Left renal pelvis (tissue), 4 donors: ENCODE results near the gene SF1. TPM values are rescaled to one million over a fixed set of nuclear protein-coding genes. Genes with fewer than 3 reads are reported as not detected.

Source experiments
- DNase-seq, 4 donors: peaks; one replicate each; pipeline ENCODE4 v3.0.0-alpha.2; 2013; ENCODE audit warnings: low read depth in 4 of 4, low spot score in 3 of 4
- polyA plus RNA-seq, 4 donors: library from polyadenylated mRNA; unstranded; fragments of 120-200 nt; gene quantifications; one replicate each; pipeline ENCODE4 v1.2.1, GENCODE V29; 2013; ENCODE audit not compliant: insufficient read length in 4 of 4

The SF1 gene
- polyA plus RNA-seq, 4 donors = 299 to 439 (median 376) TPM

DNA sequence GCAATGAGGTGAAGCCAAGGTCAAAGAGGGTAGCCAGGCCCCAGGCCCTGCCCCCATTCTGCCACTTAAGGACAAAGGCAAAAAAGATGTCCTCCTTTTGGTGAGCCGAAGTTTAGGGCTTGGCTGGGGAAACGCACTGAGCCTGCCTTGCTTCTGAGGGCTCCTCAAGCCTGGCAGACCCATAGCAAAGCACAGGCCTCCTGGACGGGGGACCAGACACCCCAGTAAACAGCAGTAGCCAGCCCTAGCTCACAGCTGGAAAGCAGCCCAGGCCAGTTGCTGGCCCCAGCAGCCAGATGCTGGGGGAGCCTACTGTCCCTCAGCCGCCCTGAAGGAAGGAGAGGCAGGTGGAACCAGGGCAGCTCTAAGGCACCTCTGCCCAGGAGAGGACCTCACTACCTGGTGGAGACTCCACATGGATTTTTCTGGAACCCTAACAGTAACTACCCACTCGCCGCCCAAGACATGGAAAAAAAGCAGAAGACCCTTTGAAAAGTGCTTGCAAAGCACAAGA is 14.8 kb downstream of the SF1 start:
- DNase-seq = no peak

DNA sequence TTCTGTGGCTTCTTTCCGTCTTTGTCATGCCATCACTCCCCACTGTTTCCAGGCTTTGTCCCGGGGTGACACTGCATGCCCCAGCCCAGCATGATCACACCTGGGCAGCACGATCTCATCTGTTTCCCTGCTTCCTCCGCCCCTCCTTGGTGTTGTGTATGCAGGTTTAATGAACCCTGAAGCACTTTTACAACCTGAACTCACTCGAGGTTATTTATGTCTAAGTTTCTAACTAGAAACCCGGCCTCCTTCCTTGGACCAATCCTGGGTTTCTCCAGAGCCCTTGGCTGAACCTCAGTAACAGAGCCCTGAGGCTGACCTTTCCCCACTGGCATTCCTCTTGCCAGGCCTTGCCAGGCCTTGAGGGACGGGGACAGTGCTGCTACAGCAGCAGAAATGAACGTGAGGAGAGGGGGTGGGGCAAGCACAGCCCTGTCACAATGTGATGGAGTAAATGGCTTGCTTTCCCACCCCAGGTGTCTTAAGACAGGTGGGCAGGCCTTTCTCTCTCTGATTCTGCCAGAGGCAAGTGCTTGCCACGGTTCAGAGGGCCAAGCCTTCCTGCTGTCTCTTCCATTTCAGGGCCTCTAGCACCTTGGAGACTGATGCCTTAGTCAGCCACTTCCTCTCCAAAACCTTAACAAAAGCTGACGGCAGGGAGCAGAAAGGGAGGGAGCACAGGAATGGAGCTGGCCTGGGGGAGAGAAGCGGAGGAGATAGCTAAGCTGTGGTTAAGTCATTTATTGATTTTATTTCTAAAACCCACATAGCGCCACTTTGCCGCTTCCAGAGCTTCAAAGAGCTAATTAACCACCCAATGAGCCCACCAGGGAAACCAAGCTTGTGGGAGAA is 15.4 kb downstream of the SF1 start:
- DNase-seq = peak in 1 of 4 donors; percentile 85

DNA sequence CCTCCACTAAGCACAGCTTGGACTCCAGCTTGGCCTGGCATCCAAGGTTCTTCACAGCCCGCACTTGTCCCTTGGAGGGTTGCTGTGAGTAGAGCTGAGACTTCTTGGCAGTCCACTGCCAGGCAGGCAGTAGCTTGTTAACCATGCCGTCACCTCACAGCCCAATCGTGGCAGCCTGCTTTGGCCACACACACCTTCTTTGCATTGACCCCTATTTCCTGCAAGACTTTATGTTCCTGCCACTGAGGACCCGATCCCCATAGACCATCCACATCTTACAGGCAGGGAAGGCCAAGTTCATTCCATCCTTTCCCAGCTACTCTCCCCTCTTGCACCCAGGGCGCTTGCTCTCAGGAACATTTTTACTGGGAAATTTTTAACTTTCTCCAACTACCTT is 16.1 kb downstream of the SF1 start:
- no peak for DNase-seq

DNA sequence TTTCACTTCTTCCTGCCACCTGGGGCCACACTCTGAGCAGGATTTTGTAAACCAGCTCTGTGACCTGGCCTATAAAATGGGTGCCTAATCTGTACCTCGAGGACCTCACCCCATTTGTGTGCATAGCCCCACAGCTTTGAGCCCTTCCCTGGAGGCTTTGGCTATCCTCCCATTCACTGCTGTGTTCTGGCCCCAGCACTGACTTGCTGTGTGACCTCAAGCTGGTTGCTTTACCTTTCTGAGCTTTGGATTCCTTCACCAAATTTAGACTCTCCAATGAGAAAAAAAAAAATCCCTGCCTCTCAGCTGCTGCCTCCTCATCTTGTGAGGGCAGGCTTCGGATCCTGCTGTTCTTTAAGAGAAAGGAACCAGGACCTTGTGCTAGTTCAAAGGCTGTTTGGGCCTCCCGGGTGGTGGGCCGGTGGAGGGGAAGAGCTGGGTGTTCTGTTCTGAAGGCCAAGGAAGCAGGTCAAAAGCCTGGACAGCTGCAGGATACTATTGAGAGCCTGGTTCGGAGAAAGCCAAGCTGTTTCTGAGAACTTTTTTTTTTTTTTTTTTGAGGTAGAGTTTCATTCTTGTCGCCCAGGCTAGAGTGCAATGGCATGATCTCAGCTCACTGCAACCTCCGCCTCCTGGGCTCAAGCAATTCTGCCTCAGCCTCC is 17.5 kb downstream of the SF1 start:
- no peak for DNase-seq

DNA sequence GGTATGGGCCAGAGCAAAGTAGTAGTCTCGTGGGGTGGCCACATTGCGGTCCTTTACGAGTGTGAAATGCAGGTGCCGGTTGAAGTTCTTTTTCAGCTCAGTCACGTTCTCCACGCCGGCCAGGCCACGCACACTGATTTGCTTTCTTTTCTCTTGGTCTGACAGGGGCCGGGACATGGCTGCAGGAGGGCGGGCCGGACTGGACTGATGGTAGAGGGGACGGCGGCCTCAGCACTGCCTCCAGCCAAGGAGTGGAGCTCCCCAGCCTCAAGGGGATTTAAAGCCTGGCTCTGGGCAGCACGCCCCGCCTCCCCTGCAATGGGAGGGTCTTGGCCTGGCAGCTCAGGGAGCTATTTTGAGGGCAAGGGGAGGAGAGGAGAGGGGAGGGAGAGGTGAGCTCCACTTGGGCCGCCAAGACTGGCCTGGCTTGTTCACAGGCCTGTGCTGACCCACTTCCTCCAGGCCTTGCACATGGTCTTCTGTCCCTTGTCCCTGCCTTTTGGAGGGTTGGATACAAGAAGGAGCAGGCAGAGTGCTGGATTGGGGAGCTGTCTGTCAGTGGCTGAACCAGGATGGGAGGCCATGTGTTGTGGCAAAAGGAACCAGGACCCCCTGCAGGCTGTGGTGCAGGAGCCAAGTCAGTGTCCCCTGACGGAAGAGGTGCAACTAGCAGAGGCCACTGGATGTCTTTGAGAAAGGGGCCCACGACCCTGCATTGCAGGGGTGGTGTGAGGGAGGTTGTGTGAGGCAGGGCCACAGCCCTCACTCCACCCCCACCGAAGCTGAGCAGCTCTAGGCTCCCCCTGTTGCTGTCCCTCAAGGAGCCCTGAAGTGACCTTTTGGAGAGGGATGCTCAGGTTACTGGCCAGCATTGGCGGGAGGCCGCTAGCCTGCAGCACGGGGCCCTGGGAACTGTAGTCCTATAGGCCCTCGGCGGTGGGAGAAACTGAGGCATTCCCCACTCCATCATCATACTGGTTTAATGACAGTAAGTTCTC is 18.3 kb downstream of the SF1 start, which contains the start of gene PYGM:
Gene PYGM, minus strand, starts transcription at position 253 of the 998 bp plus-strand sequence. Its CDS starts 76 bp downstream, at position 177.
- DNase-seq = no peak

DNA sequence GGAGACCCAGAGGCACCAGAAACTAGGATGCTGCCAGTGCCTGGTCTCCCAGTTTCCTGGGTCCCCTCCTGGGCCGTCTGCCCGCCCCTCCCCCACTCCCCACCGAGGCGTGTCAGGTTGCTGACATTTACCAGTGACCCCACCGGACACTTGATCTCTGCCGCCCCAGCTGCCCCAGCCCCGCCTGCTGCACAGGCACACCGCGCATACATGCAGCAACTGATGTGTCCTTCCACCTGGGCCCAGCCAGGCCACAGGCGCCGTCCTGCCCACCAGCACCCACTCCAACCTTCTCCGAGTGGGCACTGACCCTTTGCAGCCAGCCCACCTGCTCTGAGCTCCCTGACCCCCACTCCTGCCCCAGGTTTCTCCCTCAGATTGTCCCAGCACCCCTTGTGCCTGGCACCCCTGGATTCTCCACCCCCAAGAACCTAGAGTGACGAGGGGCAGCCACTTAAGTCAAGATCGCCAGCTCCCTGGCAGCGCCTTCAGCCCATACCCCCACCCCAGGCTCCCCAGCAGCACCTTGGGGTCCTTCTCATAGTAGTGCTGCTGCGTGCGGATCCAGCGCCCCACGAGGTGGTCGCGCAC is 19.1 kb downstream of the SF1 start:
- DNase-seq = no peak

DNA sequence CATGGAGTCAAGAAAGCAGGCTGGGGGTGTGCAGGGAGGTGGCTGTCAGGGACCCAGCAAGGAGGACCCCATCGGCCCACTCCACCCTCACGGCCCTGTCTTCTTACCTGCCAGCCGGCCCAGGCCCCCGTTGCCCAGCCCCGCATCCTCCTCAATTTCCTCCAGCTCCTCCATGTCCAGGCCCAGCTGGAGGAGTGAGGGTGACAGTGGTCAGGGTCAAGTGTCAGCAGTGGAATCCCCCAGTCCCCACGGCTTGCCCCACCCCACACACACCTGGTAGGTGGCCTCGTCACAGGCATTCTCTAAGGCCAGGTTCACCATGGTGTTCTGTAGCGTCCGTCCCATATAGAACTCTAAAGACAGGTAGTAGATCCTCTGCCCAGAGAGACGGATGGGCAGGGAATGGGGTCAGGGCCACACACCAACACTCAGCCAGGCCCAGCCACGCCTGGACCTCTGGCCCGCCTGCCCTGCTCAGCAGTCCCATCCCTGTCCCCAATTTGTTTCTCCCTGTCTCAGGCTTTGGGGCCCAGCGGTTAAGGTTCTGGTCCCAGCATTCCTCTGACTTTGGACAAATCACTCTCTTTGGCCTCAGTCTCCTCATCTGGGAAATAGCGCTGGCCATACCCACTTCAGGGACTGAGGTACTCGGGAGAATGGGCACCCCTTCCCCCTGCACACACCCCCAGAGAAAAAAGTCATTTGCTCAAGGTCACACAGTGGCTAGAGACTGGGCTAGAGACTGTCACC is 19.8 kb downstream of the SF1 start:
- no peak for DNase-seq

DNA sequence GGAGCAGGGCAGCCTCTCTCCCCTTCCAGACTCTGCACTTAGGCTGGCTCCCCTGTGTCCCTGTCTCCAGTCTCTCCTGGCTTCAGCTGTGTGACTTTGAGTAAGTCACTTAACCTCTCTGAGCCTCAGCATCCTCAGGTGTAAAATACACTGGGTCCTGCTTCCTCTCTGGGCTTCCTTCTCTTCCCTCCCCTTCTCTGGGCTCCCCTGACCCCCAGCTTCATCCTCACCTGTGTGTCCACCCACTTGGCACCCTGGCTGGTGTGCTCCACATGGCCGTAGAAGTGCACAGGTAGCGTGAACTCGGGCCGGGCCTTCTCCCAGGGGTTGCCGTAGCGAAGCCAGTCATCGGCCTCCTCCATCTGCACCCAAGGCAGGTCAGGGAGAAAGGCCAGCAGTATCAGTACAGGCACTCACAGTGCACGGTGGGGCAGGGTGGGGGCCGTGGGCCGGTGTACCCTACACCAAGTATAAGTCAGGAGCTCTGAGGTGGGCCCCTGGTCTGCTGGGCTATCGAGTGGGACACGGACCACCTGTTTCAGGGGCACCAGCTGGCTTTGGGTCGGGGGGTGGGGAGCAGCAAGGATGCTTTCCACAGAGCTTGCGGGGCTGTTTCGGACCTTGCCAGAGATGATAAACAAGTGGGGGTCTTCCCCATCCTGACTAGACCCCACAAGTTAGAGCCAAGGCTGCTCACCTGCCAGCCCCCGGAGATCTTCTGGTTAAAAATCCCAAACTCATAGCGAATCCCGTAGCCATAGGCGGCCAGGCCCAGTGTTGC is 20.6 kb downstream of the SF1 start:
- no peak for DNase-seq

DNA sequence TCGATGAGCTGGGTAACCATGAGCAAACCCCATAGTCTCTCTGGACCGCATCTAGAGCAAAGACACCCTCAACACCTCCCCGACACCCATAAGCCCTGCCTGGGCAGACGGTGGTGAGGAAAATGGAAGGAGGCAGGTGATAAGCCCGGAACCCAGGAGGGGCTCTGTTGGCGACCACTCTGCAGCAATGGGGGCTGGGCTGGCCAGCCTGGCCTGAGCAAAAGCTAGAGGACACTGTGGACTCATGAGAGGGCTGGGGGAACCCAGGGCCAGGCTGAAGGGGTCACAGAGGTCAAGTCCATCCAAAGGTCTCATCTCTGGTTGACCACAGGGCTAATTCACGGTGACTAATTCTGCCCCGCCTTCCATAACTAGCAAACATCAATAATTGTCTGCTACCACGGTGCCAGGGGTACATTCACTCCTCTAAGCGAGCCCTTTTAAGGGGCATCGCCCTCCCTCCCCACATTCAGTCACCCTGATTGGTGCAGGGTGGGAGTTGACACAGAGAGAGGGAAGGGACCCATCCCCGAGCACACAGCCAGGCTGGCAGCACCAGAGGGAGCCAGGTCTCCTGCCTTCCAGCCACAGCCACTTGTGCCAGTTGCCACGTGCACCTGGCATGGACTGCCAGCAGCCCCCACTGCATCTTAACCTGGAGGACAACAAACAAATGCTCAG is 22.5 kb downstream of the SF1 start:
- no peak for DNase-seq

DNA sequence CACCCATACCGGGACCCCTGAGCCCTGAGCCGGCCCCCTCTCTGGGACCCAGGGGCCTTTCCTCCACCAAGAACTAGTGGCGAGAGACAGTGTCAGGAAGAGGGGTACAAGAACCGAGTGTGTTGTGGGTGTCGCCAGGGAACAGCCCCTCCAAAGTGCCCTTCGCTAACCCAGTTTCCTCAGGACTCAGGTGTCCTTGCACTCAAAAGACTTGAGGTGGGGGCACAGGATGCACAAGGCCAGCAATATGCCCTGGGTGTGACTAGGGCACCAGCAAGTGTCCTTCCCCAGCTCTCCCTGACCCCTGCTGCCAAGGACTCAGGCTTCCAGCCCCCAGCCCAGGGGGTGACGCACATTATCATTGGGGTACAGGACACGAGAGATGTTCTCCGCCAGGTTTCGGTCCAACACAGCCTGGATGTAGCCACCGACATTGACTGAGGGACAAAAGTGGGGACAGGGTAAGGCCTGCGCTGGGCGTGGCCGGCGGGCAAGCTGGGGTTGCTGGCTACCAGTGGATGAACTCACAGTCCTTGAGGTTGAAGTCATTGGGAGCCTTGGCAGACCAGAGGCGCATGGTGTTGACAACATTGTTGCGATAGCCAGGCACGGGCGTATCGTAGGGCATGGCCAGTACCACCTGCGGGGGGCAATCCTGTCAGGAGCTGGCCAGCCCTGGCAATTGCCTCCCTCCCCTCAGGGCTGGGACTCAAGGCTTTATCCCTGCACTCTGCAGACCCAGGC is 23.3 kb downstream of the SF1 start:
- no peak for DNase-seq

DNA sequence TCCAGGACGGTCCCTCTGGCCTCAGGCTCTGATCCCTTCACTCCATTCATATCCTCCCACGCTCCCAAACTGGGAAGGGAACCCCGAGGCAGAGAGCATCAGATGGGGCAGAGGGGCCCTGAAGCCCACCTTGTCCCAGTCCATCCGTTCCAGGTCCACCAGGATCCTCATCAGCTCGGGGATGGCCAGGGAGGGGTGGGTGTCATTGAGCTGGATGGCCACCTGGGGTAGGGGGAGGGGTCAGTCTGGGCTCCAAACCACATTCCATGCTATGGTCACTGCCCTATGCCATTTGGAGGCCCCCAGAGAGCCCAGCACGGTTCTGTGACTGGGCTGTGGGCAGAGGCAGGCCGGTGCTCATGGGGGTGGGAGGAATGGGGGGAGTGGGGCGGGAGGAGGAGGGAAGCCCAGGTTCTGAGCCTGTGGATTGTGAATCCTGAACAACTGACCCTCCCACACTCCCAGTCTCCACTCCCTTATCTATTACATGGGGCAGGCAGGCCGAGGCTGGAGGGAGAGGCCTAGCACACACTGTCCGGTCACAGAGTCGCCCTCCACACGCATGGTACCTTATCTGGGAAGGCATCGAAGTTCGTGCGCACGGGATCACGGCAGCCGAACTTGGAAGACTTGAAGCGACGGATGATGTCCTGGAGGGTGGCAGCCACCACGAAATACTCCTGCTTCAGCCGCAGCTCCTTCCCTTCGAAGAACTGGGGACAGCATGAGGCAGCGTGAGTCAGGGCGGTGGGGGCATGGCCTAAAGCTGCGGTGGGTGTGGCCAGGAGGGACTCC is 24.0 kb downstream of the SF1 start:
- no peak for DNase-seq

DNA sequence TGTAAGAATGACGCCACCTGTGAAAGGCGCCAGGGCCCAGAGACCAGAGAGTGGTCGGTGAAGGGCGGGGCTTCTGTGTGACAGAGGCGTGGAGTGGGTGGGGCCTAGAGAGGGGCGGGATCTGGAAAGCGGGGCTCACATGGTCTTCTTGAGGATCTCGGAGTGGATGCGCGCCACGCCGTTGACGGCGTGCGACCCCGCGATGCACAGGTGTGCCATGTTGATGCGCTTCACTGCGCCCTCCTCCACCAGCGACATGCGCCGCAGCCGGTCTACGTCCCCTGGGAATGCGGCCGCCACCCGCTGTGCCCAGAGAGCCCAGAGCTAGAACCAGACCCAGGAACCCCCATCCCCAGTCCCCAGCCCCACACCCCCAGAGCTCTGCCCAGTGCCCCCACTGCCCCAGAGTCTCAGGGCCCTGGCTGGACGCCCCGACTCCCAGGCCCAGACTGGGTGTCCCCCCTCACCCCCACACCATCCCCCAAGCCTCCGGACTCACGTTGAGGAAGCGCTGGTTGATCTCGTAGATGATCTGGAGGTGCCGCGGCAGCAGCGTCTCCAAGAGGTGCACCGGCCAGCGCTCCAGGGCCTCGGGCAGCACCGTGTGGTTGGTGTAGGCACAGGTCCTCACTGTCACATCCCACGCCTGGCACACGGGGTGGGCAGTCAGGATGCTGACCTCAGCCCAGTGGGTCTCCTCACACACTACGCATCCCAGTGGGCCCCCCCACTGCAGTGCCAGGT is 24.8 kb downstream of the SF1 start:
- no peak for DNase-seq

DNA sequence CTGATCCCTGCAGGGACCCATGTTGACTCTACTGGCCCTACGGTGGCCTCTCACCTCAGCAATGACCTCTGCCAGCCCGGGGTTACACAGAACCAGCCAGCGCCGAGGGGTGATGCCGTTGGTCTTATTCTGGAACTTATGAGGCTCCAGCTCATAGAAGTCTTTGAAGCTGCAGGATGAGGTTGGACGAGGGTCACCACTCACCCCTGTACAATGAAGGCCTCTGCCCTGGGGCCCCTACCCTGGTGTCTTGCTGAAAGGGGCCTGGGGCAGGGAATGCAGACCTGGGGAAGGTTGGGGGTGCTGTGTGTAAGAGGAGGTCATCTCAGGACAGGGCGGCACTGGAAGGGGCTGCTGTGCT is 25.3 kb downstream of the SF1 start:
- DNase-seq = no peak

DNA sequence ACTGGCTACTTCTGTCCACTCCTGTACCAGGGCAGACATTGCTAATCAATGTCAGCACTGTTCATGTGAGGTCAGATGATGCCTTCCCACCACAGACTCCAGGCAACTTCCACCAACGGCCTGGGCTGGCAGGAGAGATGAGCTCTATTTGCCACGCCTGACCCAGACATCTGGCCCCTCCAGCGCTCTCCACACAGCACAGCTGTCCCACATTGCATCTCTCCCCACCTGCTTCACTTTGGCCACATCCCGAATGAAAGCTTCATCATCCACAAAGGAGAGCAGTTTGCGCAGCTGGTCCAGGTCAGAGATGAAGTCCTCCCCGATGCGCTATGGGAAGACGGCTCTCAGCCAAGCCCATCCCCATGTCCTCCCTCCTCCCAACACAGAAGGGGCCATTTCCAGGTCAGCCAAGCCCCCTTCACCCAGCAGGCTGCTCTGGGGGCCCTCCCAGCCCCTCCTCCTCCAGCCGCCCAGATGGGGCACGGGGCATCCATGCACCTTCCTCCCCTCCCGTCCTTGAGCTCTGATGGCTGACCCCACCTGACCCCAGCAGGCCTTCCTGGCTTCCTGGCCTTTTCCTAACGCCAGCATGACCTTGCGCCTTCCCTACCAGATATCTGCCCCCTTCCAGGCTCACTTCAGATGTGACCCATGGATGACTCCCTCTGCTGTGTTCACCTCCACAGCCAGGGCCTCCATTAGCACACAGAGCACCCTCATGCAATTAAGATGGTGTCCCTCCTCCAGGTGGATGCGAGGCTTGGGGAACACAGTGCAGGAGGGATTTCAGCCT is 26.0 kb downstream of the SF1 start:
- DNase-seq = no peak

DNA sequence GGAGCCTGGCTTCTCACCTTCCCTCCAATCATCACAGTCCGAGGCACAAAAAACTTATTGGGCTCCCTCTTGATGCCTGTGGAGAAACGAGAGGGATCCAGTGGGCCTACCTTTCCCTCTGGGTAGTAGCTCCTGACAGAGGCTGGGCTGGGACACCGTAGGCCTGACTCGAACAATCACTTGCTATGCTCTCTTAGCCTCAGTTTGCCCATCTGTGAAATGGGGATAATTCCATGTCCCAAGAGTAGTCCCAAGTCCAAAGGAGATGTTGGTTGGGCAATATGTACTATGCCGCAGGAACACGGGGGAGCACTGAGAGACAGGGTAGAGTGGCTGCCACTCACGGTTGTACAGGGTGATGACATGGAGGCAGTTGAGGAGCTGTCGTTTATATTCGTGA is 26.8 kb downstream of the SF1 start:
- no peak for DNase-seq
